Measurements from ENCODE around the gene C19orf38. TPM values are rescaled to one million over a fixed set of nuclear protein-coding genes. Genes with fewer than 3 reads are reported as not detected.
A peak's percentile ranks its signal among the peaks of the same experiment; 100 is the strongest.

Gene C19orf38
- polyA plus RNA-seq, 1 of the 3 experiments (the other 2 are of a cell fraction) = 0.15 TPM

- 23% methylated on average over 9 of the region's 32 CpGs for WGBS (ENCODE audit: low lambda C conversion rate)
- TF ChIP-seq NFIC (IDR thresholded peaks at IDR 0.05; ENCODE audit: borderline replicate concordance) (no peak), MXI1 (IDR thresholded peaks at IDR 0.05; ENCODE audit: low read depth, low read length) (peak; percentile 53), POLR2AphosphoS5 (IDR thresholded peaks at IDR 0.05; ENCODE audit: low read depth, low read length) (peak; percentile 20; the same call in 1 of the 2 replicates), RFX5 (IDR thresholded peaks at IDR 0.05; ENCODE audit: low read length) (0 out of 2 replicates have a peak, but pooled peaks have one; percentile 36), EZH2phosphoT487 (IDR thresholded peaks at IDR 0.05; ENCODE audit: borderline replicate concordance, low read depth) (no peak), USF2 (IDR thresholded peaks at IDR 0.05; ENCODE audit: borderline replicate concordance, low read depth, low read length) (no peak), MAX (IDR thresholded peaks at IDR 0.05; ENCODE audit: low read depth) (0 out of 2 replicates have a peak, but pooled peaks have one; percentile 25), FOXM1 (IDR thresholded peaks at IDR 0.05; ENCODE audit: low read depth) (no peak)
- peak overlapping the region; percentile 59; the same call in 1 of the 2 replicates for H2AFZ ChIP-seq (ENCODE audit: low read depth)
- H3K4me3 ChIP-seq (ENCODE audit: low read depth in 2 of 2, low read length in 1 of 2) = peak overlapping the region; percentile 73 to 75
- H3K9me3 ChIP-seq = no peaks in the 10 kb centered on the region
- peaks cover 10% of the 10 kb centered on the region for H3F3A ChIP-seq (replicated peaks; ENCODE audit: insufficient read depth)
- peak overlapping the region; percentile 23 to 28; a peak in 2 of 4 replicates for H3K27ac ChIP-seq (ENCODE audit: low read depth in 2 of 2, low read length in 1 of 2)
- POLR2A ChIA-PET = interaction anchor here (0.6 to 2.4 kb wide), 14 partner anchors 13 to 221 kb away, joined by 3 to 13 read pairs (median 4); partner anchors contain the start of genes DNM2 and SMARCA4
- no peaks in the 10 kb centered on the region for H4K20me1 ChIP-seq (ENCODE audit: insufficient read depth)
- H3K79me2 ChIP-seq (ENCODE audit: insufficient read depth) = 0 out of 2 replicates have a peak, but pooled peaks cover 10% of the 10 kb centered on the region
- no peaks in the 10 kb centered on the region for H3K27me3 ChIP-seq (ENCODE audit: insufficient read depth)
- H3K36me3 ChIP-seq (replicated peaks in 1 of 2; ENCODE audit: control insufficient read depth in 1 of 2, insufficient read depth in 2 of 2, low read length in 1 of 2) = peaks cover 8 to 19% of the 10 kb centered on the region in 2 experiments
- no peaks in the 10 kb centered on the region for H3K9me2 ChIP-seq
- H3K4me2 ChIP-seq = peak overlapping the region; percentile 85
- peak overlapping the region; percentile 60 for H3K9ac ChIP-seq
- CTCF ChIA-PET = interaction anchor here (1.0 to 11.1 kb wide), 13 partner anchors 9 to 135 kb away, joined by 3 to 146 read pairs (median 10); partner anchors contain the start of genes DNM2 and QTRT1
- no peak for DNase-seq
- peaks cover 0 to 13% of the 10 kb centered on the region in 2 experiments; a peak in 1 of 4 replicates for H3K4me1 ChIP-seq (ENCODE audit: control insufficient read depth in 1 of 2, insufficient read depth in 2 of 2, low read depth in 1 of 2, low read length in 1 of 2)
Measured at GRCh38 chr19:10835089-10835753, 13.0 kb upstream of the C19orf38 start.

GRCh38 chr19:10835754-10836478 lies 12.3 kb upstream of the C19orf38 start, which contains the start of gene TMED1:
TSS of gene TMED1 (minus strand) at chr19:10836212. CDS start at chr19:10836191, 21 bp downstream.
- ChIA-PET POLR2A (interaction anchor here (0.6 to 2.4 kb wide), 14 partner anchors 14 to 140 kb away, joined by 3 to 13 read pairs (median 4); partner anchors contain the start of genes DNM2 and SMARCA4), CTCF (interaction anchor here (0.6 to 11.1 kb wide), 24 partner anchors 10 to 395 kb away, joined by 3 to 146 read pairs (median 4); partner anchors contain the start of genes DNM2 and QTRT1)
- Histone ChIP-seq H3K79me2 (ENCODE audit: insufficient read depth) (0 out of 2 replicates have a peak, but pooled peaks cover 10% of the 10 kb centered on the region), H3K27ac (ENCODE audit: low read depth in 2 of 2, low read length in 1 of 2) (peak within 1 kb of the TSS; percentile 97), H3F3A (replicated peaks; ENCODE audit: insufficient read depth) (peaks cover 10% of the 10 kb centered on the region), H3K9me3 (no peaks in the 10 kb centered on the region), H3K4me2 (peak within 1 kb of the TSS; percentile 91), H2AFZ (ENCODE audit: low read depth) (peak within 1 kb of the TSS; percentile 96), H3K27me3 (ENCODE audit: insufficient read depth) (no peaks in the 10 kb centered on the region), H3K9me2 (no peaks in the 10 kb centered on the region), H3K4me1 (ENCODE audit: control insufficient read depth in 1 of 2, insufficient read depth in 2 of 2, low read depth in 1 of 2, low read length in 1 of 2) (peaks cover 0 to 13% of the 10 kb centered on the region in 2 experiments; a peak in 1 of 4 replicates), H4K20me1 (ENCODE audit: insufficient read depth) (no peaks in the 10 kb centered on the region), H3K4me3 (ENCODE audit: low read depth in 2 of 2, low read length in 1 of 2) (peak within 1 kb of the TSS; percentile 73 to 75), H3K36me3 (replicated peaks in 1 of 2; ENCODE audit: control insufficient read depth in 1 of 2, insufficient read depth in 2 of 2, low read length in 1 of 2) (peaks cover 8 to 13% of the 10 kb centered on the region in 2 experiments), H3K9ac (peak within 1 kb of the TSS; percentile 97)
- DNase-seq = peak; percentile 99
- WGBS (ENCODE audit: low lambda C conversion rate) = 3% methylated on average over 40 of the region's 50 CpGs
- TF ChIP-seq TAF1 (IDR thresholded peaks at IDR 0.05; ENCODE audit: borderline replicate concordance, low read depth, low read length) (peak; percentile 62; the same call in 1 of the 2 replicates), EP300 (IDR thresholded peaks at IDR 0.05; ENCODE audit: borderline replicate concordance in 1 of 2, low read depth in 1 of 2, low read length in 1 of 2) (peak in 1 of 2 experiments; percentile 16; a peak in 1 of 4 replicates), USF1 (IDR thresholded peaks at IDR 0.05; ENCODE audit: borderline replicate concordance, low read depth) (no peak), POLR2AphosphoS5 (IDR thresholded peaks at IDR 0.05; ENCODE audit: low read depth, low read length) (peak; percentile 70; the same call in 1 of the 2 replicates), TEAD4 (IDR thresholded peaks at IDR 0.05; ENCODE audit: borderline replicate concordance, insufficient read depth) (no peak), TCF12 (IDR thresholded peaks at IDR 0.05) (0 out of 2 replicates have a peak, but pooled peaks have one; percentile 11), MXI1 (IDR thresholded peaks at IDR 0.05; ENCODE audit: low read depth, low read length) (no peak), NFIC (IDR thresholded peaks at IDR 0.05; ENCODE audit: borderline replicate concordance) (peak; percentile 18; the same call in 1 of the 2 replicates), ELF1 (IDR thresholded peaks at IDR 0.05) (no peak), MAX (IDR thresholded peaks at IDR 0.05; ENCODE audit: low read depth) (no peak), MEF2A (IDR thresholded peaks at IDR 0.05; ENCODE audit: borderline replicate concordance, low read depth) (no peak), NRF1 (IDR thresholded peaks at IDR 0.05; ENCODE audit: low read depth, low read length) (no peak), SMC3 (IDR thresholded peaks at IDR 0.05; ENCODE audit: low read depth, low read length) (peak; percentile 35; the same call in 1 of the 2 replicates), USF2 (IDR thresholded peaks at IDR 0.05; ENCODE audit: borderline replicate concordance, low read depth, low read length) (no peak), RAD21 (IDR thresholded peaks at IDR 0.05; ENCODE audit: low read length) (peak; percentile 71)
